Thyroid gland (tissue), 4 donors: ENCODE results near the gene AKT2.

ENCODE experiments used
- POLR2A ChIP-seq, 2 donors: fragments of 450-650 bp; IDR thresholded peaks; one replicate each; pipeline ENCODE4 v1.6.1; 2017; ENCODE audit warnings: antibody characterized with exemption in 2 of 2, mild to moderate bottlenecking in 2 of 2, moderate library complexity in 1 of 2
- TF ChIP-seq, protein P1 (sequence below), 6 experiments: fragments of 200-600 bp in 3 of 6; fragments of 450-650 bp in 3 of 6; sonication (generic) in 3 of 6; IDR thresholded peaks; one replicate each; pipeline ENCODE4 v1.5.1; 2016 to 2019; ENCODE audit warnings: antibody characterized with exemption in 6 of 6, mild to moderate bottlenecking in 2 of 6, inconsistent platforms in 1 of 6, moderate library complexity in 1 of 6

GRCh38 chr19:40279120-40279551 lies 6.0 kb downstream of the AKT2 start:
- TF ChIP-seq POLR2A (IDR thresholded peaks at IDR 0.05) = peak in 1 of 2 donors; percentile 30
- TF ChIP-seq, protein P1, sequence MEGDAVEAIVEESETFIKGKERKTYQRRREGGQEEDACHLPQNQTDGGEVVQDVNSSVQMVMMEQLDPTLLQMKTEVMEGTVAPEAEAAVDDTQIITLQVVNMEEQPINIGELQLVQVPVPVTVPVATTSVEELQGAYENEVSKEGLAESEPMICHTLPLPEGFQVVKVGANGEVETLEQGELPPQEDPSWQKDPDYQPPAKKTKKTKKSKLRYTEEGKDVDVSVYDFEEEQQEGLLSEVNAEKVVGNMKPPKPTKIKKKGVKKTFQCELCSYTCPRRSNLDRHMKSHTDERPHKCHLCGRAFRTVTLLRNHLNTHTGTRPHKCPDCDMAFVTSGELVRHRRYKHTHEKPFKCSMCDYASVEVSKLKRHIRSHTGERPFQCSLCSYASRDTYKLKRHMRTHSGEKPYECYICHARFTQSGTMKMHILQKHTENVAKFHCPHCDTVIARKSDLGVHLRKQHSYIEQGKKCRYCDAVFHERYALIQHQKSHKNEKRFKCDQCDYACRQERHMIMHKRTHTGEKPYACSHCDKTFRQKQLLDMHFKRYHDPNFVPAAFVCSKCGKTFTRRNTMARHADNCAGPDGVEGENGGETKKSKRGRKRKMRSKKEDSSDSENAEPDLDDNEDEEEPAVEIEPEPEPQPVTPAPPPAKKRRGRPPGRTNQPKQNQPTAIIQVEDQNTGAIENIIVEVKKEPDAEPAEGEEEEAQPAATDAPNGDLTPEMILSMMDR (IDR thresholded peaks at IDR 0.05) = no peak
